HG02759 (cell line): ENCODE data around the gene TRIM28.
"Not testable (repeated sequence)": the region's sequence is repeated elsewhere in the genome, so short reads cannot be mapped to it uniquely, and the experiment has no call there.

Experiments
- ATAC-seq: cut with Tn5 transposase; IDR thresholded peaks from one replicate; pipeline ENCODE4 v1.9.1; 2021; ENCODE audit warnings: mild to moderate bottlenecking, moderate library complexity; ENCODE audit not compliant: unreplicated experiment

TRIM28 gene

DNA sequence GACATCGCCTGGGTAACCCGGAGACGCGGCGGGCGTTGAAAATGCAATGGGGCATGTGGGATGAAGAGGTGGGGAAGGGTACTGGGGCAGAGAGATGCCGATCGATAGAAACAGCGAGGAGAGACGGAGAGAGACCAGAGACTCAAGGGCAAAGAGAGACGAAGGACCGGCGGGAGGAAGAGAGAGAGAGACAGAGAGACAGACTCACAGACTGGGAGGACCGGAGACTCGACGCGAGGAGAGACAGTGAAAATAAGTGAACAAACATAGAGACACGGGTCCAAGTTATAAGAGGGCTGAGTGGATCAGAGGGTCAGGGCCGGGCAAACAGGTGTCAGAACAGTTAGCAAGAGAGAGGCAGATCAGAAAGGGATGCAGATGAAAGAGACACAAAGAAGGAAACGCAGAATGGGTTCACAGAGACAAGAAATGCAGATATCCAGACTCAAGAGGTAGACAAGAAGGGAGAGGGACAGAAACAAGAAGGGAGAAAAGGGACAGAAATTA is 29.8 kb downstream of the TRIM28 start:
- ATAC-seq, result no peak

DNA sequence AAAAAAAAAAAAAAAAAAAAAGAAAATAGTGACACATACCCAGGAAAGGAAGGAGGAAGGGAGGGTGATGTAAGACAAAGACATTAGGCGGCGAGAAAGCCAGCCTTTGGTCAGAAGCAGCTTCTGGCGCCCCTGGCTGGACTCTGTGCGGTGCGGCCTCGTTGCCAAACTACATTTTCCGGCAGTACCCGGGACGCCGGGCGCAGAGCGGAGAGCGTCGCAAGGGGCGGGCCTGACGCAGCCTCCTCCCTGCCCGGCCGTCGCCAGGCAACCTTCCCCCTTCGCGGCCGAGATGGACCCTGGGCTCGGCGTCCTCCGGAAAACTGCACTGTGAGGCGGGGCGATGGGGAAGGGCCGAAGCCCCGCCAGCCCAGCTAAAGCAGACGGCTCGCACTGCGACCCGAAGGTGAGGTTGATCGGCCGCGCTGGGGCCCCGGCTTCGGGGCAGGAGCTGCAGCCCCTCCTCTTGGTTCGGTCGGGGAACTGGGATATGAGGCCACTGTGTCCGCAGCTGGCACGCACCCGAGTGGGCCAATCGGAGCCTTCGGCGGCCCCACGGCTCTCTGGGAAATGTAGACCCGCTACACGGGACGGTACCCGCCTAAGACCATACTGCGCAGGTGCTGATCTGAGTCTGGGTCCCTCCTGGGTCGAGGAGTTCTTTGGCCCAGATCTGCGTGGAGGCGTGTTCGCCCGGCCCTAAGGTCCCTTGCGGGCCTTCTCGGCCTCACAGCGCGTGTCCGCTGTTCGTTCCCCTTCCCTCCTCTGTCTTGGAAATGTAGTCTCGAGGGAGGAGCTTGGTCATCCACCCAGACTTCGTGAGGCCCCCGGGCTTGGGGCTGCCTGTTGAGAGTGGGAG is 31.5 kb downstream of the TRIM28 start:
- peak; percentile 47 for ATAC-seq

DNA sequence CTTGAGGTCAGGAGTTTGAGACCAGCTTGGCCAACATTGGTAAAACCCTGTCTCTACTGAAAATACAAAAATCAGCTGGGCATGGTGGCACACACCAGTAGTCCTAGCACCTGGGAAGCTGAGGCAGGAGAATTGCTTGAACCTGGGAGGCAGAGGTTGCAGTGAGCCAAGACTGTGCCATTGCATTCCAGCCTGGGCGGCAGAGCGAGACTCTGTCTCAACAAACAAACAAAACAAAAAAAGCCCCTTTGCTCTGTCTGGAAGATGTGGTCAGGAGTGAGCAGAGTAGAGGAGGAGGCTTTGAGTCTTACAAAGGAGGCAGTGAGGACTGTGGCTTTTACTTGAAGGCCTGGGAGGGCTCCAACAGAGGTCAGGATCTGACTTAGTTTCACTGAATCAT is 33.7 kb downstream of the TRIM28 start:
- ATAC-seq, result not testable (repeated sequence)

DNA sequence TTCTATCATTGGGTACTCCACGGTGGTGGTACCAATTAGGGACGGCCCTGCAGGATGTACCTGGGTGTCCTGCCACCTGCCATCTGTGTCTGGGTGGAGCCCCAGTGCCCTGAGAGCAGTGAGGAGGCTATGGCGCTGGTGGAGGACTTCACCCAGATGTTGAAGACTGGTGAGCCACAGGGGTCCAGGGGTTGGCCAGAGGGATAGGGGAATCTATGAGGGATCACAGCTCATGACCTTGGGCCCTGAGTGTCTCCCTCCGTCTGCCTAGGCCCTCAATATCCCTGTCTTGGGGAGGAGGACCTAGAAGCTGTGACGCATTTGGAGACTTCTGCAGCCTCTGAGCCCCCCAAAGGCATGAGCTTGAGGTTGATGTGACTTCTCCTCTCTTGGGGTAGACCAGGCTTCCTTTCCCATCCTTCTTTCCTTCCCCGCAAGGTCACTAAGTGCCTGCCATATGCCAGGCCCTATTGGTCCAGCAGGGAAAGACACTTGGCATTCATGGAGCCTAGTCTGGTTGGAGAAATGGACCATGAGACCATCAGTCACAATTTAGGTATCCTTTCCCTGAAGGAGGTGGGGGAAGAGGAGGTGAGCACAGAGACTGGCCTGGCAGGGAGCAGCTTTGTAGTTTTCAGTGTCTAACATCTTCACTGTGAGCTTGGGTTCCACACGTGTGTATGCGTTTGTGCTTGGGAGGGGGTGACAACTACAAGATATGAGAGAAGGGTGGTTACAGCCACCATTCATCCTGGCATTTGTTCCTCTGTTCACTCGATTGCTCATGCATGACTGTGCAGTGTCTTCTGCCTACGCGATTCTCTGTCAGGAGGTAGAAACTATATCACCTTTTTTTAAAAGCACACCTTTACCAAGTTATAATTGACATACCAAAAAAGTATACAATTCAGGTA is 34.4 kb downstream of the TRIM28 start:
- no peak for ATAC-seq

DNA sequence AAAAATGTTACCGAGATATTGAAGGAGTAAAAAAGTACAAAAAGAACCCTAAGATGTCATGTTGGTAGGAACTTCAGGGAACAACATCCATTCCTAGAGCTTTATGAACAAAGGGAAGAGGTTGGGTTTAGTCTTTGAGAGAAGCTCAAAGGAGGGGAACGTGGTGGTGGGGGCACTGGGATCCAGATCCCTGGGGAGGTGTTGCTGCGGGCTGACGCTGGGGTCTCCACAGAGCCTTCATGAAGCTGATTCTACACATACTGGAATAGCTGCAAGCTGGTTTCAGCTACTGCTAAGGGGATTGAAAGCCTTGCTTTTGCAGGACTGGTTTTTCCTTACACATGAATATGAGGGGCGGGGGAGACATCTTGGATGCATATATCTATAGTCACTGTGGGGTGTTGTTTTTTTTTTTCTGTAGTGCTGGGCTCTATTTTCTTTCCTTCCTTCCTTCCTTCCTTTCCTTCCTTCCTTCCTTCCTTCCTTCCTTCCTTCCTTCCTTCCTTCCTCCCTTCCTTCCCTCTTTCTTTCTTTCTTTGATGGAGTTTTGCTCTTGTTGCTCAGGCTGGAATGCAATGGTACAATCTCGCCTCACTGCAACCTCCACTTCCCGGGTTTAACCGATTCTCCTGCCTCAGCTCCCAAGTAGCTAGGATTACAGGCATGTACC is 35.7 kb downstream of the TRIM28 start:
- ATAC-seq, result no peak

DNA sequence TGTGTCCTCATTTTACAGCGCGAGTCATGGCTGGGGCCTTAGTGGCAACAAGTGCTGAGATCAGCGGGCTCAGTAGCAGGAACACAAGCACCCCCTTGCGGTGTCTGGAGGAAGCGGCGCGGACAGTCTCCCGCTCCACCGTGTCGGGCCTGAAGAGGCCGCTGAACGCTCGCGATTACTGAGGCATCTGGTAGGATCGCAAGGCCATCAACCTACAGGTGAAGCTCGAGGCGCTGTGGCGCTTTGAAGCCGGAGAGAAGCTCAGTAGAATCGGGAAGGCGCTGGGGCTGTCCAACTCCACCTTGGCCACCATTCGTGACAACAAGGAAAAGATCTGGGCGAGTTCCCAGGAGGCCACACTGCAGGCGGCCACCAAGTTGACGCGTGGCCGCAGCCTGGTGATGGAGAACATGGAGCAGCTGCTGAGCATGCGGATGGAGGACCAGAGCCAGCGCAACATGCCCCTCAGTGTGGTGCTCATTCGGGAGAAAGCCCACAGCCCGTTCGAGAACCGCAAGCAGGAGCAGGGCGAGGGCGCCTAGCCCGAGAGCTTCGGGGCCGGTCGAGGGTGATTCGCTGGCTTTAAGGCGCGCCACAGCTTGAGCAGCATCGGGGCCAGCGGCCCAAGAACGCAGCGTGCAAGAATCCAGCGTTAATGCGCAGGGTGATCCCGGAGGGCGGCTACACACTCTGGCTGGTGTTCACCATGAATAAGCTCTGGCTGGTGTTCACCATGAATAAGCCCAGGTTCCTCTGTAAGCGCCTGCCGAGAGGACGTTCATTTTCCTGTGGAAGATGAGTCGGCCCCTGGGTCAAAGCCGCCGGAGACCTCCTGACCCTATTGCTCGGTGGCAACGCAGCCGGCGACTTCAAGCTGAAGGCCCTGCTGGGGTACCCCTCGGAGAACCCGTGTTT is 37.6 kb downstream of the TRIM28 start:
- peak; percentile 82 for ATAC-seq

DNA sequence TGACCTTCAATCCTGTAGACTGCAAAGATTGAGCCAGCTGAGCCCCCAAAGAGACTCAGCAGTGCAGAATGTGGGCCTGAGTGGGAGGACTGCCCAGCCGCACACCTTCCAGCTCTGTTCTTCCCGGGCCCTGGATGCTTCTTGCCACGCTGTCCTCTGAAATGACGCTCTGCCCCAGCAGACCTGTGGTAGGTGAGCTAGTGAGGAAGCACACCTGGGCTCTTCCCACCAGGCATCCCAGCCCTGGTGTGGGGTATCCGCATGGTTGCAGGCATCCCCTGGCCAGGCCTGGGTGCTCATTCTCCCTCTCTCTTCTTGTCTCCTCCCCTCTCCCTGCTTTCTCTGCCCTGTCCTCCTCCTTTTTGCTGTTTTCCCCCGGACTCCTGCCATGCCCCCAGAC is 39.1 kb downstream of the TRIM28 start:
- ATAC-seq, result no peak

DNA sequence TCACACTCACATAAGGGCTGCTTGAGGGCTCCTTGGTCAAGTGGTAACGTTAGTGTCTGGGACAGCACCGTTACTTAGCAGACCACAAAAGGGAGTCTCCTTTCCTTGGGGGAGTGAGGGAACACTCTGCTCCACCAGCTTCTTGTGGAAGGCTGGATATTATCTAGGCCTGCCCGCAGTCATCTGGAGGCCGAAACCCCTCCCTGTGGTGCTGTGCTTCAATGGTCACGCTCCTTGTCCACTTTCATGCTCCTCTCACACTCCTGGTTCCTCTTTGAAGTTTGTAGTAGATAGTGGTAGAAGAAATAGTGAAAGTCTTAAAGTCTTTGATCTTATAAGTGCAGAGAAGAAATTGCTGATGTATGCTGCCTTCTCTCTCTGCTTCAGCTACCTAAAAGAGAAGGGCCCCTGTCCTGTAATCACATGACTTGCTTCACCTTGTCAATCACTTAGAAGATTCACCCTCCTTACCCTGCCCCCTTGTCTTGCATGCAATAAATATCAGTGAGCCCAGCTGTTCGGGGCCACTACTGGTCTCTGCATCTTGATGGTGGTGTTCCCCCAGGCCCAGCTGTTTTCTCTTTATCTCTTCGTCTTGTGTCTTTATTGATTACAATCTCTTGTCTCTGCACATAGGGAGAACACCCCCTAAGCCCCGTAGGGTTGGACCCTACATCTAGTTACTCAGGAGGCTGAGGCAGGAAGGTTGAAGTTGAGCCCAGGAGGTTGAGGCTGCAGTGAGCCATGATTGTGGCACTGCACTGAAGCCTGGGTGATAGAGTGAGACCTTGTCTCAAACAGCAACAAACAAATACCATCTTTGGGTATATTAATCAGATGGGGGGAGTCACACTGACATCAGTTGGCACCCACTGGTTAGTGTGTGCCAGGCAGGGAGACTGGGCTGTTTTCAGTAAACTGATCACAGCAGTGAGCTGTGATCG is 40.9 kb downstream of the TRIM28 start:
- ATAC-seq, result no peak

DNA sequence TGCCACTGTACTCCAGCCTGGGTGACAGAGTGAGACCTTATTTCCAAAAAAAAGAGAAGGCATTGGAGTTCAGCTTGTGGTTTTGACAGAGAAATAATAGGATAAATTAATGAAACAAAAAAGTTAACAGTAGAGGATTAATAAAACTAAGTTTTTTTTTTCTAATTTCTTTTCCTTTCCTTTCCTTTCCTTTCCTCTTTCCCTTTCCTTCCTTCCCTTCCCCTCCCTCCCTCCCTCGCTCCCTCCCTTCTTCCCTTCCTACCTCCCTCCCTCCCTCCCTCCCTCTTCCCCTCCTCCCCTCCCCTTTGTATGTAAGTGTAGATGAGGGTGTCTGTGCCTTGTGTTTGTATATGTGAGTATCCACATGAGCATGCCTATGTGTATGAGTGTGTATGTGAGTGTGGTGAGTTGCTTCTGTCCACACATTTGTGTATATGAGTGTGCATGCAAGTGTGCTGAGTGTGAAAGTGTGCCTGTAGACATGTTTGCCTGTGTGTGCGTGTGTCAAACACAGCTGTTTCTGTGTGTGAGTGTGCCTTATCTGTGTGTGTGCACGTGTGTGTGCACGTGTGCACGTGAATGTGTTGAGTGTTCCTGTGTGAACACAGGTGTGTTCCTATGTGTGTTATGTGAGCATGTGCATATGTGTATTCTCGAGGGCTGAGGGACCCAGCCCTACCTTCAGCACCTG is 41.7 kb downstream of the TRIM28 start:
- no peak for ATAC-seq

DNA sequence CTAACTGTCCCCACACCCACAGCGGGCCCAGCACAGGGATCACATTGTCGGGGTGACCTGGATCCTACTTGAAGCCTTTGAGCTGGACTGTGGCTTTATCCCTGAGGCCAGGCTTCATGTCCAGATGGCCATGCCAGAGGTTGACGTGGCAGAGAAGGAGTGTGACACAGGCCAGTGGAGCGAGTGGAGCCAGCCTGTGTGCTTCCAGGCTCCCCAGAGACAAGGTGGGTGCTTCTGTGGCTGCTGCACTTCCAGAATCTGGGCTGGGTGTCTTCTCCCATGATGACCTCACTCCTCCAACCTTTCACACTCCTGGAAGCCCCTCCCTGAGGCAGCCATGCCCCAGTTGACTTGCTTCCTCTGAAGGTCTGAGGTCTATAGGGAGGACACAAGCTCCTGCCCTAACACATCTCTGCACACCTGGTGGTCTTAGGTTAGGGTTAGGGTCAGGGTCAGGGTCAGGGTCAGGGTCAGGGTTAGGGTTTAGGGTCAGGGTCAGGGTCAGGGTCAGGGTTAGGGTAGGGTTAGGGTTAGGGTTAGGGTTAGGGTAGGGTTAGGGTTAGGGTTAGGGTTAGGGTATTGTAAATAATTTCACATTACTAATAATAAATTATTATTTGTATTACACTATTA is 42.4 kb downstream of the TRIM28 start:
- ATAC-seq, result no peak
